HUES6 (cell line): ENCODE results near the gene TBCD.

Source experiments
- H3K27ac ChIP-seq: 2 replicates; pipeline ENCODE4 v1.7.0; 2013; ENCODE audit warnings: low read depth, mild to moderate bottlenecking, low read length, inconsistent platforms
- H3K27me3 ChIP-seq: 2 replicates; pipeline ENCODE4 v1.6.1; 2013; ENCODE audit warnings: low read length; ENCODE audit not compliant: control insufficient read depth, insufficient read depth
- H3K36me3 ChIP-seq: 2 replicates; pipeline ENCODE4 v1.6.1; 2013; ENCODE audit warnings: low read length; ENCODE audit not compliant: control insufficient read depth, insufficient read depth
- H3K4me1 ChIP-seq: 2 replicates; pipeline ENCODE4 v1.6.1; 2013; ENCODE audit warnings: low read length; ENCODE audit not compliant: control insufficient read depth, insufficient read depth
- H3K4me3 ChIP-seq: 2 replicates; pipeline ENCODE4 v1.5.1; 2013; ENCODE audit warnings: low read depth, low read length
- H3K9ac ChIP-seq: one replicate; pipeline ENCODE4 v1.6.1; 2013; ENCODE audit warnings: mild to moderate bottlenecking, low read length
- H3K9me3 ChIP-seq: 2 replicates; pipeline ENCODE4 v1.6.1; 2013; ENCODE audit warnings: low read depth, low read length; ENCODE audit not compliant: control insufficient read depth, insufficient read depth

The TBCD gene

GRCh38 chr17:82941021-82942001, 189.4 kb downstream of the TBCD start:
- H3K9ac ChIP-seq, result no peak overlapping the region
- no peak overlapping the region for H3K4me3 ChIP-seq
- H3K27ac ChIP-seq, result no peak overlapping the region
- H3K9me3 ChIP-seq, result peaks cover 41% of the 10 kb centered on the region
- H3K4me1 ChIP-seq, result no peaks in the 10 kb centered on the region
- peaks cover 82% of the 10 kb centered on the region for H3K36me3 ChIP-seq
- no peaks in the 10 kb centered on the region for H3K27me3 ChIP-seq

DNA sequence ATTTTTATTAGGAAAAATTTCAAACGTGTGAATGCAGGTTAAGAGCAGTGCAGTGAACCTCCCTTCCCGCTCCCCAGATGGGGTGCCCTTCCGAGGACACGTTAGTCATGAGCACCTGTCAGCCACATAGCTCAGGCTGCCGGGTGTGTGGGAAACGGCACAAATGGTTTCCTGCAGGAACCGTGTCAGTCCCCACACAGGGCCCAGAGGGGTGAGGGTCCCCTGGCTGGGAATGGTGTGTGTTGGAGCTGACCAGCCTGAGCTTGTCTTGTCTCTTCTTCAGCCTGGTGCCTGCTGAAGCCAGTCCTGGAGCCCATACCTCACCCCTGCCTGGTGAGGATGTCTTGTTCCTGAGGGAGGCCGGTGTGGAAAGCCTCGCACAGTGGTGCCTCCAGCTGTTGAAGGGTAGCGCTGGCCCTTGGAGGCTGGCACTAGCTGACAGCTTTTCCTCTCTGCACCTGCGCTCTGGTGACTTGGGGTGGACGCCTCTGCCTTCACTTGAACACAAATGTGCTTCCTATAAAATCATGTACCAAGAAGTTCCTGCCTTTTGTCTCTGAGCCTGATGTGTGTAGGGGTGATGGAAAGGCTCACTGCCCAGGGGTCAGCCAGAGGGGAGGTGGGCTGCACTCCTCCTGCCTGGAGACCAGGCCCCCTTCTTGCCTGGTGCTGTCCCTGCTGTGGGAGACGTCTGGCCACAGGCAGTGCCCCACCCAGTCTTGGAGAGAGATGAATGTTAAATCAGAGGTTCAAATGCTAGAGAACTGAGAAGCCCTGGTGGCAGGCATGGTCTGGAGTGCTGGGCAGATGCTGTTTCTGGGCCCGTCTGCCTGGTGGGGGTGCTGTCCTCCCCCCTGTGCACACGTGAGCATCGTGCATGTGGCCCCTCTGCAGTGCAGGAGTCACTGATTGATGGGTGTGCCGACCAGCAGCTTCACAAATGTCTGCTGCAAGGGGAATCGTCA, 190.6 kb downstream of the TBCD start:
- Histone ChIP-seq H3K4me1 (no peaks in the 10 kb centered on the region), H3K27me3 (no peaks in the 10 kb centered on the region), H3K9me3 (peaks cover 51% of the 10 kb centered on the region), H3K9ac (no peak overlapping the region), H3K27ac (no peak overlapping the region), H3K36me3 (peaks cover 71% of the 10 kb centered on the region), H3K4me3 (no peak overlapping the region)

- Histone ChIP-seq H3K4me1 (no peaks in the 10 kb centered on the region), H3K36me3 (peaks cover 68% of the 10 kb centered on the region), H3K27ac (no peak overlapping the region), H3K27me3 (no peaks in the 10 kb centered on the region), H3K4me3 (no peak overlapping the region), H3K9me3 (peaks cover 60% of the 10 kb centered on the region), H3K9ac (no peak overlapping the region)
These were observed 191.5 kb downstream of the TBCD start for GRCh38 chr17:82943339-82943738.

- Histone ChIP-seq H3K36me3 (peaks cover 64% of the 10 kb centered on the region), H3K27me3 (no peaks in the 10 kb centered on the region), H3K4me3 (no peak overlapping the region)
These were observed 191.9 kb downstream of the TBCD start for GRCh38 chr17:82943751-82944150.

GRCh38 chr17:82944990-82945389, 193.1 kb downstream of the TBCD start:
- Histone ChIP-seq H3K9me3 (peaks cover 76% of the 10 kb centered on the region), H3K4me1 (no peaks in the 10 kb centered on the region), H3K27me3 (no peaks in the 10 kb centered on the region), H3K36me3 (peaks cover 52% of the 10 kb centered on the region), H3K9ac (no peak overlapping the region), H3K4me3 (no peak overlapping the region; the same call in 1 of the 2 replicates), H3K27ac (no peak overlapping the region)

More at GRCh38 chr17:82943751-82944150, 191.9 kb downstream of the TBCD start:
- Histone ChIP-seq H3K9ac (no peak overlapping the region), H3K27ac (no peak overlapping the region), H3K4me1 (no peaks in the 10 kb centered on the region), H3K9me3 (peaks cover 63% of the 10 kb centered on the region)

- Histone ChIP-seq H3K27ac (no peak overlapping the region), H3K9me3 (peaks cover 87% of the 10 kb centered on the region), H3K27me3 (no peaks in the 10 kb centered on the region), H3K36me3 (peaks cover 42% of the 10 kb centered on the region), H3K4me3 (no peak overlapping the region), H3K4me1 (no peaks in the 10 kb centered on the region), H3K9ac (no peak overlapping the region)
These were observed 194.2 kb downstream of the TBCD start for GRCh38 chr17:82946081-82946480.

DNA sequence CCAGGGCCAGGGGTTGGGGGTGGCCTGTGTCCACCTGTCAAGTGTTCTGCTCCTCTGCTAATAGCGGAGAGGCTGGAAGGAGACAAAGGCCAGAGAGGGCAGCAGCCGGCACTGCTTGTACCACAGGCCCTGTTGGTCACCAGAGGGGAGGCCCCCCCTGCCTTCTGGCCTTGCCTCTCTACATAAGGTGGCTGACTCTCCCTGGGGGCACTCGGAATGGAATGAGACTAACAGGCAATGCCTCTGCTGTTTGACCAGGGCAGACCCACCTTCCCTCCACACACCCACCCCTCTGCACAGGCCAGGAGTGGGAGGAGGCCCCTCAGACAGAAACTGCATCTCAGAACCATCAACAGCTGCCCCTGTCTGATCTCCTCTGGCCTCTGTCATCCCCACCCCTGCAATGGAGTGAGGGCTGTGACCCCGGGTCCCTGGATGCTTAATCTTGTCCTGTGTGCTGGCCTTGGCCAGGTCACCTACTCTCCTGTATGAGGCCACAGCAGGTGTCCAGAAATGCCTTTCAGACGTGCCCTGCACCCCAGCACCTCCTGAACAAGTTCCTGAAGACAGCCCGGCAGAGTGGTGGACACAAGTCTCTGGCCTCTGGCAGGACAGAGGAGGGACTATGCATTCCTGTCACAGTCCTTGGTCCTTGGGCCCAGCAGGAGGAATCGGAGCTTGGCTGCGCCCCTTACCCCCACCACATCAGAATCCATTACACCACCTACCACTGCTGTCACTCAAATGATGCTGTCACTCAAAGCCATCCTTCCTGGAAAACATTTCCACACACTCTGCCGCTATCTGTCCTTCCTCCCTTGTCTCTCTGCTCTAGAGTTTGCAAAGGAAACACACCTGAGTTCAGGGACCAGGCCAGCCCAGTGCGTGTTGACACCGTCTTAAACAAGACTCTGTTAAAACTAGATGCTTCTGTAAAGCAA, 195.5 kb downstream of the TBCD start:
- Histone ChIP-seq H3K4me1 (no peaks in the 10 kb centered on the region), H3K36me3 (peaks cover 29% of the 10 kb centered on the region), H3K4me3 (no peak overlapping the region), H3K9ac (no peak overlapping the region), H3K27ac (no peak overlapping the region), H3K27me3 (no peaks in the 10 kb centered on the region), H3K9me3 (peaks cover 97% of the 10 kb centered on the region)

- H3K27ac ChIP-seq, result no peak overlapping the region
- H3K4me1 ChIP-seq, result no peaks in the 10 kb centered on the region
- H3K9me3 ChIP-seq, result peaks cover 93% of the 10 kb centered on the region
- peaks cover 22% of the 10 kb centered on the region for H3K36me3 ChIP-seq
- H3K4me3 ChIP-seq, result no peak overlapping the region
- H3K27me3 ChIP-seq, result no peaks in the 10 kb centered on the region
- H3K9ac ChIP-seq, result no peak overlapping the region
These were observed 196.2 kb downstream of the TBCD start for GRCh38 chr17:82948081-82948511.

DNA sequence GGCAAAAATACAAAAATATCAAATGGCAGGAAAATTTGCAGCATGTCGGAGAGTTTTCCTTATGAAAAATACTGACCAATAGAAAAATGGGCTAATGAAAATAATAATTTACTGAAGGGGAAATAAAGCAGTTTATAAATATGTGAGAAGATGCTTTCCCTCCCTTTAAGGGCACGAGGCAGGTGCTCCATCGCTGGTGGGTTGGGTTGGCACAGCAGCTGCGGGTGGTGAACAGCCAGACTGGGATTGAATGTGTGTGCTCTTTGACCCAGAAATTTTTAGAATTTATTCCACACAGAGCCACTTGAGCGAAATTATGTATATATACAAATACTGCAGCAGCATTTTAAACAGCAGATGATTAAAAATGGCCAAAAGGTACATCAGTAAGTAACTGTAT, 197.1 kb downstream of the TBCD start:
- Histone ChIP-seq H3K9me3 (peaks cover 85% of the 10 kb centered on the region), H3K36me3 (peaks cover 13% of the 10 kb centered on the region), H3K4me3 (no peak overlapping the region), H3K27ac (no peak overlapping the region), H3K27me3 (no peaks in the 10 kb centered on the region), H3K4me1 (no peaks in the 10 kb centered on the region), H3K9ac (no peak overlapping the region)

DNA sequence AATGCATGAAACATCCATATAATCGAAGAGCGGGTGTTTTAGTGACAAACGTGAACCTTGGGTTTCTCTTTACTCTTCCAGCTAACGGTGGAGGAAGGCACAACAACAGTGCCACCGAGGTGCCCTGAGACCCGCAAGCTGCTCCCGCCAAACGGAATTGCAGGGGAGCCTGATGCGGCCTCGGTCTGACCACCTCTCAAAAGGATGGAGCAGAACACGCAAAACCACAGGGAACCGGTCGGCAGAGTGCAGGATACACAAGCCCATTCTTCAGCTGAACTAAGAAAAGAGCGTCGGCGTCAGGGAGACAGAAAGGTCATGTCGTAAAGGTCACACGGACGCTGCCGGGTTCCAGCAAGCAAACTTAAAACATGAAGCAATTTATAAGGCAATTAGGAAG, 197.5 kb downstream of the TBCD start:
- peaks cover 9% of the 10 kb centered on the region; the same call in 1 of the 2 replicates for H3K36me3 ChIP-seq
- H3K4me3 ChIP-seq, result no peak overlapping the region
- no peak overlapping the region for H3K27ac ChIP-seq
- H3K27me3 ChIP-seq, result no peaks in the 10 kb centered on the region
- no peak overlapping the region for H3K9ac ChIP-seq
- H3K9me3 ChIP-seq, result peaks cover 83% of the 10 kb centered on the region
- no peaks in the 10 kb centered on the region for H3K4me1 ChIP-seq
